ENCODE results near the gene FAM216B. TPM values are rescaled to one million over a fixed set of nuclear protein-coding genes. Genes with fewer than 3 reads are reported as not detected.
"Not testable (repeated sequence)": the region's sequence is repeated elsewhere in the genome, so short reads cannot be mapped to it uniquely, and the experiment has no call there.

Gene FAM216B
- total and polyA plus RNA-seq, 2 donors = 0.05 to 0.14 TPM

DNA sequence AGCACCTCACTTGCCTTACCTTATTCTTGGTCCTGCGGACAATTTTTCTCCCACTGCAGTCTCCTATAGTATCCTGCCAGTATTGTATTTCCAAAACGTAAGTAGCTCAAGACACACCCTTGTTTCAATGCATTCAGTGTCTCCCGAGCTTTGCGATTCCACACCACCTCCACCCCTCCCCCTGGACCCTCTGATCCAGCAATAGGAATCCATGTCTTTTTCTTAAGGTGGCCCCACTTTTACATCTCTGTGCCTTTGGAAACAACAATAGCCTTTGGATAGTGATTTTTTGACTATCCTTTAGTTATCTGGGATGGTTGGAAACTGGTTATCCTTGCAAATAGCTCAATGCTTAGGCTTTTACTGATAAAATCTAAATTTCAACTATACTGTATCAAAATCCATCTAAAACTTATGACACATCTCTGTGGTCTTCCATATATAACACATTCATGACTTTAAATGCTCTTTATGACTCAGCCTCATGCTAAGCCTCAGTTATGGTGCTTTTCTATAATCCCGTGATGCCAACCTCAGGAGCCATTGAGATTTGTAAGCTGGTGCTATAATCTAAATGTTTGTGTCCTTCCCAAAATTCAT lies 27.1 kb downstream of the FAM216B start:
- H3K4me3 ChIP-seq (ENCODE audit: low read length in 2 of 2) = no peak overlapping the region
- H3K27me3 ChIP-seq (ENCODE audit: control insufficient read depth in 2 of 2, insufficient read depth in 1 of 2, low read length in 1 of 2) = no peaks in the 10 kb centered on the region
- 97% methylated on average over 5 of the region's 5 CpGs for WGBS
- no peak overlapping the region for H3K27ac ChIP-seq (ENCODE audit: low read depth in 1 of 2, low read length in 1 of 2)
- no peaks in the 10 kb centered on the region for H3K36me3 ChIP-seq (ENCODE audit: control insufficient read depth in 2 of 2, insufficient read depth in 2 of 2, low read length in 1 of 2)
- no peak for DNase-seq (ENCODE audit: low read depth in 6 of 9, low spot score in 9 of 9)
- peaks cover 0 to 14% of the 10 kb centered on the region in 2 donors for H3K4me1 ChIP-seq (ENCODE audit: control insufficient read depth in 2 of 2, insufficient read depth in 2 of 2, low read length in 2 of 2)
- H3K9me3 ChIP-seq (ENCODE audit: control insufficient read depth in 2 of 2, insufficient read depth in 1 of 2, low read length in 1 of 2) = no peaks in the 10 kb centered on the region

DNA sequence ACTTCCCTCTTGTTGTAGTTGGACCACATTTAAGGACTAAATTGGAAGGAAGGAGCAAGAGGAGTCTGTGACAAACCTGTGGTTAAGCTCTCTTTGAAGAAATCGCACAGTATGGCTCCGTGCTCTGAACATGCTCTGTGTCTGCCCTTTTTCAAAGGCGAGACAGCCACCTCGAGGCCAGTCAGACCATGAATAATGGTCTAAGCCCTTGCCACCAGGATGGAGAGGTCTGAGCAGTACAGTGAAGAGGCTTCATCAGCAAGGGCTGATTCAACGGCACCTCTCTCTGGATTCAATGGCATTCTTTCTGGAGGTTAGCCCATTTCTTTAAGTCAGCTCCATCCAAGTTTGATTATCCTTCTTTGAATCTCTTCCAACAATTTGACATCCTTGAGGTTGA lies 30.9 kb downstream of the FAM216B start:
- Histone ChIP-seq H3K9me3 (ENCODE audit: control insufficient read depth in 2 of 2, insufficient read depth in 1 of 2, low read length in 1 of 2) (no peaks in the 10 kb centered on the region), H3K27ac (ENCODE audit: low read depth in 1 of 2, low read length in 1 of 2) (no peak overlapping the region), H3K27me3 (ENCODE audit: control insufficient read depth in 2 of 2, insufficient read depth in 1 of 2, low read length in 1 of 2) (no peaks in the 10 kb centered on the region), H3K4me1 (ENCODE audit: control insufficient read depth in 2 of 2, insufficient read depth in 2 of 2, low read length in 2 of 2) (peaks cover 0 to 5% of the 10 kb centered on the region in 2 donors), H3K4me3 (ENCODE audit: low read length in 2 of 2) (no peak overlapping the region), H3K36me3 (ENCODE audit: control insufficient read depth in 2 of 2, insufficient read depth in 2 of 2, low read length in 1 of 2) (no peaks in the 10 kb centered on the region)
- 77% methylated on average over 5 of the region's 5 CpGs for WGBS
- peak in 5 of 9 donors; percentile 11 to 41 (median 21) for DNase-seq (ENCODE audit: low read depth in 6 of 9, low spot score in 9 of 9)

DNA sequence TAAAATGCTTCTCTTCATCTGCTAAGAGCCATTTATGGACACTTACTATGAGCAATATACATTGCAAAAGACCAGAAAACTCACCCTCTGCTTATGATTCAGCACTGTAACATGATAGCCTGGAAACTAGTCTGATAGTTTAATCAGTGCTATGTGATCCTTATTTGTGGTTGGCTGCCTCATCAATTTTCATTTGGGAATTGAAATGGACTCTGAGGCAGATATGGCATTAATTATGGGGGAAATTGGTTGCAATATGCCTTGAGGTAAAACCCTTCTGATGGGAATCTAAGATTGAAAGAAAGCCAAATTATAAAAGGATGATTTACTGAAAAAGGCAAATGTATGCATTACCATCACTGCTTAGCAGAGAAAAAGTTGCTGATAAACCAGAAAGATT lies 33.5 kb downstream of the FAM216B start:
- no peak for DNase-seq (ENCODE audit: low read depth in 6 of 9, low spot score in 9 of 9)
- Histone ChIP-seq H3K36me3 (ENCODE audit: control insufficient read depth in 2 of 2, insufficient read depth in 2 of 2, low read length in 1 of 2) (no peaks in the 10 kb centered on the region), H3K4me1 (ENCODE audit: control insufficient read depth in 2 of 2, insufficient read depth in 2 of 2, low read length in 2 of 2) (no peaks in the 10 kb centered on the region)

DNA sequence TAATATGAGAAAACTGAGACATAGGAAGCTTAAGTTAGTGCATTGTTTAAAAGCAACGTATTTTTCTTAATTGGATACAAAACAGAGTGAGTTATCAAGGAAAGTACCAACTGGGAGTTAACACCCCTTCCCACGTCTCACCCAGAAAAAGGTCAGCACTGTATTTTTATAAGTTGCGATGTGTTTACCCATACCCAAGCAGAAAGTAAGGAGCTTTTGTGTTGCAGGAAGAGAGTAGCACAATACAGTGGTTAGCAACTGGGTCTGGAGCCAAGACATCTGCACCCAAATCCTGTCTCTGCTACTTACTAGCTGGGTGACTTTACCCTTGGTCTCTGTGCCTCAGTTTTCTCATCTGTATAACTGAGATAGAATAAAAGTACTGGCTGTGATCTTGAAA lies 34.3 kb downstream of the FAM216B start:
- no peaks in the 10 kb centered on the region for H3K4me1 ChIP-seq (ENCODE audit: control insufficient read depth in 2 of 2, insufficient read depth in 2 of 2, low read length in 2 of 2)
- DNase-seq (ENCODE audit: low read depth in 6 of 9, low spot score in 9 of 9) = no peak
- H3K9me3 ChIP-seq (ENCODE audit: control insufficient read depth in 2 of 2, insufficient read depth in 1 of 2, low read length in 1 of 2) = peaks cover 0 to 7% of the 10 kb centered on the region in 2 donors
- no peak overlapping the region for H3K4me3 ChIP-seq (ENCODE audit: low read length in 2 of 2)
- no peak overlapping the region for H3K27ac ChIP-seq (ENCODE audit: low read depth in 1 of 2, low read length in 1 of 2)
- 91% methylated on average over 3 of the region's 3 CpGs for WGBS
- no peaks in the 10 kb centered on the region for H3K36me3 ChIP-seq (ENCODE audit: control insufficient read depth in 2 of 2, insufficient read depth in 2 of 2, low read length in 1 of 2)
- no peaks in the 10 kb centered on the region for H3K27me3 ChIP-seq (ENCODE audit: control insufficient read depth in 2 of 2, insufficient read depth in 1 of 2, low read length in 1 of 2)

More for the DNA sequence above, 33.5 kb downstream of the FAM216B start:
- no peaks in the 10 kb centered on the region for H3K27me3 ChIP-seq (ENCODE audit: control insufficient read depth in 2 of 2, insufficient read depth in 1 of 2, low read length in 1 of 2)
- H3K4me3 ChIP-seq (ENCODE audit: low read length in 2 of 2) = no peak overlapping the region
- peaks cover 0 to 7% of the 10 kb centered on the region in 2 donors for H3K9me3 ChIP-seq (ENCODE audit: control insufficient read depth in 2 of 2, insufficient read depth in 1 of 2, low read length in 1 of 2)
- no peak overlapping the region for H3K27ac ChIP-seq (ENCODE audit: low read depth in 1 of 2, low read length in 1 of 2)

DNA sequence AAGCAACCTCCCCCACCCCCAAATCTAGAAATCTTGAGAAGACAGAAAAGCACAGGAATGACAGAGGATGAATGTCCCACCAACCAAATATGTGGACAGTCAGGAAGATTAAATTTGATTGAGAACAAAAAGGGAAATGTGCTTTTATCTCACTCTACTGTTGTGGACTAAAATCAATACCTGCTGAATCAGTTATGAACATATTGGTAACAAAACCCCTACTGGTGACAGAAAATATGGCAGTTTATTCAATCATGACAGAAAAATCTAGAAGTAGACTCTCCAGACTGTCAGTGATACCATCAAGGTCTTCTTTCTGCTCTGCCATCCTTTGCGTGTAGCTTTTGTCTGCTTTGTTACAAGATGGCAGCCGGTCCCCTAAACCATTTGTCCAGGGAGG lies 35.2 kb downstream of the FAM216B start:
- H3K27ac ChIP-seq (ENCODE audit: low read depth in 1 of 2, low read length in 1 of 2) = no peak overlapping the region
- 98% methylated on average over 2 of the region's 2 CpGs for WGBS
- no peaks in the 10 kb centered on the region for H3K27me3 ChIP-seq (ENCODE audit: control insufficient read depth in 2 of 2, insufficient read depth in 1 of 2, low read length in 1 of 2)
- no peak for DNase-seq (ENCODE audit: low read depth in 6 of 9, low spot score in 9 of 9)
- H3K36me3 ChIP-seq (ENCODE audit: control insufficient read depth in 2 of 2, insufficient read depth in 2 of 2, low read length in 1 of 2) = no peaks in the 10 kb centered on the region
- H3K4me1 ChIP-seq (ENCODE audit: control insufficient read depth in 2 of 2, insufficient read depth in 2 of 2, low read length in 2 of 2) = no peaks in the 10 kb centered on the region
- H3K9me3 ChIP-seq (ENCODE audit: control insufficient read depth in 2 of 2, insufficient read depth in 1 of 2, low read length in 1 of 2) = peaks cover 0 to 7% of the 10 kb centered on the region in 2 donors
- no peak overlapping the region for H3K4me3 ChIP-seq (ENCODE audit: low read length in 2 of 2)

DNA sequence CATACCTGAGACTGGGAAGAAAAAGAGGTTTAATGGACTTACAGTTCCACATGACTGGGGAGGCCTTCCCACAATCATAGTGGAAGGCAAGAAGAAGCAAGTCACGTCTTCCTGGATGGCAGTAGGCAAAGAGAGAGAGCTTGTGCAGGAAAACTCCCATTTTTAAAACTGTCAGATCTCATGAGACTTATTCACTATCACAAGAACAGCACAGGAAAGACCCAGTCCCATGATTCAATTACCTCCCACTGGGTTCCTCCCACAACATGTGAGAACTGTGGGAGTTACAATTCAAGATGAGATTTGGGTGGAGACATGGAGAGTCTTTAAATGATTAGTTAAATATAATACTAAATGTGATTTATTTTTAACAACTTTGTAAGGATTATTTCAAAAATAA lies 38.3 kb downstream of the FAM216B start:
- H3K9me3 ChIP-seq (ENCODE audit: control insufficient read depth in 2 of 2, insufficient read depth in 1 of 2, low read length in 1 of 2); H3K4me1 ChIP-seq (ENCODE audit: control insufficient read depth in 2 of 2, insufficient read depth in 2 of 2, low read length in 2 of 2); DNase-seq (ENCODE audit: low read depth in 6 of 9, low spot score in 9 of 9); H3K27me3 ChIP-seq (ENCODE audit: control insufficient read depth in 2 of 2, insufficient read depth in 1 of 2, low read length in 1 of 2); H3K4me3 ChIP-seq (ENCODE audit: low read length in 2 of 2); H3K27ac ChIP-seq (ENCODE audit: low read depth in 1 of 2, low read length in 1 of 2); H3K36me3 ChIP-seq (ENCODE audit: control insufficient read depth in 2 of 2, insufficient read depth in 2 of 2, low read length in 1 of 2): not testable (repeated sequence)
- WGBS = 84% methylated on average over 1 of the region's 1 CpG

DNA sequence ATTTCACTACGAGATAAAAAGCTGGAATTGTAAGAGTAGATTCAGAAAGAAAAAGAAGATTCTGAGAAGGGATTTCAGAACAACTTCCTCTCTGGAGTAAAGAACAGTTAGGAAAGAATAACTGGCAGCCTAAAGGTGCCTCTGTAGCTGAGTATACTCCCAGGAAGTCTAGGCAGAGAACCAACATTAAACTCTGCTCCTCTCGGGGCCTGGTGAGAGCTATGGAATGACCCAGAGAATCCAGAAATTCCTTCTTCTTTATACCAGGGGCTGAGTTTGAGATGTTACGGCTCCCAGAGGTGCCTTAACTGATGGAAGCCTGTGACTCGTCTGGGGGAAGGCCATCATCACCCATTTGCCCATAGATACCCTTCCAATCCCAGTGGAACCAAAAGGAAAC lies 39.1 kb downstream of the FAM216B start:
- WGBS = 85% methylated on average over 4 of the region's 4 CpGs
- H3K36me3 ChIP-seq (ENCODE audit: control insufficient read depth in 2 of 2, insufficient read depth in 2 of 2, low read length in 1 of 2) = no peaks in the 10 kb centered on the region
- peaks cover 0 to 7% of the 10 kb centered on the region in 2 donors for H3K9me3 ChIP-seq (ENCODE audit: control insufficient read depth in 2 of 2, insufficient read depth in 1 of 2, low read length in 1 of 2)
- no peaks in the 10 kb centered on the region for H3K4me1 ChIP-seq (ENCODE audit: control insufficient read depth in 2 of 2, insufficient read depth in 2 of 2, low read length in 2 of 2)
- H3K27ac ChIP-seq (ENCODE audit: low read depth in 1 of 2, low read length in 1 of 2) = no peak overlapping the region
- no peak for DNase-seq (ENCODE audit: low read depth in 6 of 9, low spot score in 9 of 9)
- no peak overlapping the region for H3K4me3 ChIP-seq (ENCODE audit: low read length in 2 of 2)
- H3K27me3 ChIP-seq (ENCODE audit: control insufficient read depth in 2 of 2, insufficient read depth in 1 of 2, low read length in 1 of 2) = no peaks in the 10 kb centered on the region

DNA sequence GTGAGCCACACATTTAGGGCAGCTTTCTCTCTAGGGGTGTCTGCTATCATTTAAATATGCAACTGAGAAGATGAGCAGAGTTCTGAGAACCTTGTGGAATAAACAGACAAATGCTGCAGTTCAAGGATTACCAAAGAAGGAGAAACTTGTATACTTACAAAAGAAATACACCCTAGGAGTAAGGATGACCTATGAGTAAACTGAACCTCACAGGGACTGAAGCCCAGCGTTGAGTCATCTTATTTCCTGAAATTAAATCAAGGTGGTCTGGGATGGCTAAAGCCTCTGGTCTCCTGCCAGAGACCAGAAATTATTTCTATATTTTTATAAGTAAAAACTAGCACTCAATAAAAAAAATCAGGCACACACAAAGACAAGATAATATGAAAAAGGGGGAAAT lies 40.1 kb downstream of the FAM216B start:
- H3K27me3 ChIP-seq (ENCODE audit: control insufficient read depth in 2 of 2, insufficient read depth in 1 of 2, low read length in 1 of 2) = no peaks in the 10 kb centered on the region
- 91% methylated on average over 1 of the region's 1 CpG for WGBS
- no peaks in the 10 kb centered on the region for H3K4me1 ChIP-seq (ENCODE audit: control insufficient read depth in 2 of 2, insufficient read depth in 2 of 2, low read length in 2 of 2)
- DNase-seq (ENCODE audit: low read depth in 6 of 9, low spot score in 9 of 9) = no peak
- peaks cover 0 to 7% of the 10 kb centered on the region in 2 donors for H3K9me3 ChIP-seq (ENCODE audit: control insufficient read depth in 2 of 2, insufficient read depth in 1 of 2, low read length in 1 of 2)
- no peak overlapping the region for H3K4me3 ChIP-seq (ENCODE audit: low read length in 2 of 2)
- no peak overlapping the region for H3K27ac ChIP-seq (ENCODE audit: low read depth in 1 of 2, low read length in 1 of 2)
- no peaks in the 10 kb centered on the region for H3K36me3 ChIP-seq (ENCODE audit: control insufficient read depth in 2 of 2, insufficient read depth in 2 of 2, low read length in 1 of 2)

DNA sequence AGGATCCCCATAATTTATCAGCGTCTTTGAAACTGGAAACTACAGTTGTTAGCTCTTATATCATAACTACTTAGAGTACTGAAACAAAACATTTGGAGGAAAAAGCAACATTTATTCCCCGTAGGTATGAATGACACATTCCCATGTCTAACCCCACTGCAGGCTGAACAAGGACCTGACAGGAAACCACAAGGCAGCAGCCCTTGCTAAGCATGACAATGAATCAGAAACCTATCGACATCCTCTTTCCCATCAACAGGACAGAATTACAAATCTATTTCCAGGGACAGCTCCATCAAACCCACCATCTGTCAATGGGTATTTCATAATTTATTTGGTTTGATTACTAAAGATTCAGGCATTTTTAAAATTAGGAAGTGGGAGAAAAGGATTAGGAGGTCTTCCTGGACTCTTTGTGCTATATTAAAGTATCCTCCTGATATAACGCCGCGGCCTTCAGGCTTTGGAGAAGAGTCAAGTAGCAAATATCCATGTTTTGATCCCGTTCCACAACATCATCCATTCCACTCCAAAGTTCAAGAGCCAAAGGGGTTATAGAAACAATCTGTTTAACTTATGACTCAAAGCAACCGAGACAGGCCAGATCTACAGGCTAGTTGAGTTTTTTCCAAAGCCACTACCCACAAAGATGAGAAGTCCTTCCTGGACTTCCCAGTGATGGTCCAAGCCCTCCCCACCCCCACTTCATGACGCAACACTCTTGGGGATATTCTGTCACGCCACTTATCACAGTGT lies 51.1 kb downstream of the FAM216B start:
- WGBS = 62% methylated on average over 10 of the region's 10 CpGs
- DNase-seq (ENCODE audit: low read depth in 6 of 9, low spot score in 9 of 9) = peak in 2 of 9 donors; percentile 6 to 16
- Histone ChIP-seq H3K9me3 (ENCODE audit: control insufficient read depth in 2 of 2, insufficient read depth in 1 of 2, low read length in 1 of 2) (no peaks in the 10 kb centered on the region), H3K4me1 (ENCODE audit: control insufficient read depth in 2 of 2, insufficient read depth in 2 of 2, low read length in 2 of 2) (no peaks in the 10 kb centered on the region), H3K27ac (ENCODE audit: low read depth in 1 of 2, low read length in 1 of 2) (no peak overlapping the region), H3K27me3 (ENCODE audit: control insufficient read depth in 2 of 2, insufficient read depth in 1 of 2, low read length in 1 of 2) (no peaks in the 10 kb centered on the region), H3K36me3 (ENCODE audit: control insufficient read depth in 2 of 2, insufficient read depth in 2 of 2, low read length in 1 of 2) (no peaks in the 10 kb centered on the region), H3K4me3 (ENCODE audit: low read length in 2 of 2) (no peak overlapping the region)

Measured in thymus (tissue), 11 donors.